DND-41 (cell line): ENCODE measurements around the gene MALRD1.

ENCODE experiments used
- ATAC-seq: fragments of 200-7000 bp; cut with Tn5 transposase; 3 replicates; pipeline ENCODE4 v1.9.1; 2021; ENCODE audit warnings: low read depth; ENCODE audit not compliant: insufficient read depth
- DNase-seq: peaks from one replicate; pipeline ENCODE4 v3.0.0-alpha.2; 2020
- H2AFZ ChIP-seq: 2 replicates; pipeline ENCODE4 v1.6.0; 2012; ENCODE audit warnings: low read depth, low read length
- H3K27ac ChIP-seq: 2 replicates; pipeline ENCODE4 v1.5.1; 2012; ENCODE audit warnings: low read length, inconsistent platforms
- H3K27me3 ChIP-seq: fragments of 200-600 bp; sonication (generic); 2 replicates; pipeline ENCODE4 v1.6.0; 2012; ENCODE audit warnings: low read length, mild to moderate bottlenecking, inconsistent platforms; ENCODE audit not compliant: insufficient read depth, poor library complexity
- H3K36me3 ChIP-seq: 2 replicates; pipeline ENCODE4 v1.5.1; 2012; ENCODE audit warnings: low read length, inconsistent platforms; ENCODE audit not compliant: insufficient read depth
- H3K4me1 ChIP-seq: 2 replicates; pipeline ENCODE4 v1.5.1; 2012; ENCODE audit warnings: mild to moderate bottlenecking, low read length; ENCODE audit not compliant: insufficient read depth
- H3K4me2 ChIP-seq: 2 replicates; pipeline ENCODE4 v1.6.0; 2012; ENCODE audit warnings: mild to moderate bottlenecking, moderate library complexity, low read length, inconsistent platforms; ENCODE audit not compliant: insufficient read depth
- H3K4me3 ChIP-seq, 2 experiments: fragments of 200-600 bp in 1 of 2; shearing (Covaris generic) in 1 of 2; 2 replicates each; pipeline ENCODE4 v1.5.1; 2012 to 2016; ENCODE audit warnings: inconsistent platforms in 2 of 2, low read length in 2 of 2, mild to moderate bottlenecking in 2 of 2, low read depth in 1 of 2, moderate library complexity in 1 of 2
- H3K79me2 ChIP-seq: 2 replicates; pipeline ENCODE4 v1.6.0; 2012; ENCODE audit warnings: low read length, inconsistent platforms; ENCODE audit not compliant: insufficient read depth
- H3K9ac ChIP-seq: 2 replicates; pipeline ENCODE4 v1.6.0; 2012; ENCODE audit warnings: low read depth, mild to moderate bottlenecking, inconsistent platforms, low read length, moderate library complexity
- H3K9me3 ChIP-seq: 2 replicates; pipeline ENCODE4 v1.5.1; 2012; ENCODE audit warnings: low read length, moderate library complexity, mild to moderate bottlenecking, inconsistent platforms; ENCODE audit not compliant: insufficient read depth, severe bottlenecking
- H4K20me1 ChIP-seq: 2 replicates; pipeline ENCODE4 v1.6.0; 2012; ENCODE audit warnings: low read length; ENCODE audit not compliant: insufficient read depth
- EZH2 ChIP-seq: IDR thresholded peaks from 3 replicates; pipeline ENCODE4 v1.6.1; 2012; ENCODE audit warnings: borderline replicate concordance, low read depth, mild to moderate bottlenecking, moderate library complexity, low read length, inconsistent platforms; ENCODE audit not compliant: severe bottlenecking
- TF ChIP-seq, protein P1 (sequence below): IDR thresholded peaks from 2 replicates; pipeline ENCODE4 v1.5.1; 2012; ENCODE audit warnings: borderline replicate concordance, low read length, moderate library complexity, mild to moderate bottlenecking; ENCODE audit not compliant: poor library complexity, severe bottlenecking; ENCODE audit errors: extremely low read depth

Gene MALRD1

DNA sequence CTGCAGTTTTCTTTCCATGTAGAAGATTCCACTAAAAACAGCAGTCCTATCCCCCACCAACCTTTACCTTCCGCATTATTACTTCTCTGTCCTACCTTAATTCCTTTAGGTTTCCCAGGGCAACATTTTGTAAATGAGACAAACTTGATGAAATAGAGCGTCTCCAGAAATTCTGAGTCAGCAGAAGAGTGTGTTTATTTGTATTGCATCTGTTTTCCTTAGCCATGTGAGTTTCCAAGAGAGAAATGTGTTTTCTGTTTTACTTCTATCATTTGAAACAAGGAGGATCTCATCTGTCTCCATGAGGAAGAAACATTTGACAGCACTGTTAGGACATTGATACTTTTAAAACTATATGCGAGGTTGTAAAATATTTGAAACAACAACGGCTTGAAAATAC lies 523.5 kb downstream of the MALRD1 start:
- Histone ChIP-seq H3K4me2 (no peak overlapping the region), H3K9me3 (no peaks in the 10 kb centered on the region), H3K27ac (no peak overlapping the region), H2AFZ (no peak overlapping the region), H4K20me1 (no peaks in the 10 kb centered on the region), H3K9ac (no peak overlapping the region), H3K27me3 (no peaks in the 10 kb centered on the region), H3K4me1 (no peaks in the 10 kb centered on the region), H3K4me3 (no peak overlapping the region), H3K36me3 (no peaks in the 10 kb centered on the region), H3K79me2 (no peaks in the 10 kb centered on the region)
- ATAC-seq: no peak
- no peak for DNase-seq
- TF ChIP-seq, protein P1, sequence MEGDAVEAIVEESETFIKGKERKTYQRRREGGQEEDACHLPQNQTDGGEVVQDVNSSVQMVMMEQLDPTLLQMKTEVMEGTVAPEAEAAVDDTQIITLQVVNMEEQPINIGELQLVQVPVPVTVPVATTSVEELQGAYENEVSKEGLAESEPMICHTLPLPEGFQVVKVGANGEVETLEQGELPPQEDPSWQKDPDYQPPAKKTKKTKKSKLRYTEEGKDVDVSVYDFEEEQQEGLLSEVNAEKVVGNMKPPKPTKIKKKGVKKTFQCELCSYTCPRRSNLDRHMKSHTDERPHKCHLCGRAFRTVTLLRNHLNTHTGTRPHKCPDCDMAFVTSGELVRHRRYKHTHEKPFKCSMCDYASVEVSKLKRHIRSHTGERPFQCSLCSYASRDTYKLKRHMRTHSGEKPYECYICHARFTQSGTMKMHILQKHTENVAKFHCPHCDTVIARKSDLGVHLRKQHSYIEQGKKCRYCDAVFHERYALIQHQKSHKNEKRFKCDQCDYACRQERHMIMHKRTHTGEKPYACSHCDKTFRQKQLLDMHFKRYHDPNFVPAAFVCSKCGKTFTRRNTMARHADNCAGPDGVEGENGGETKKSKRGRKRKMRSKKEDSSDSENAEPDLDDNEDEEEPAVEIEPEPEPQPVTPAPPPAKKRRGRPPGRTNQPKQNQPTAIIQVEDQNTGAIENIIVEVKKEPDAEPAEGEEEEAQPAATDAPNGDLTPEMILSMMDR: no peak
- TF ChIP-seq EZH2: no peak

DNA sequence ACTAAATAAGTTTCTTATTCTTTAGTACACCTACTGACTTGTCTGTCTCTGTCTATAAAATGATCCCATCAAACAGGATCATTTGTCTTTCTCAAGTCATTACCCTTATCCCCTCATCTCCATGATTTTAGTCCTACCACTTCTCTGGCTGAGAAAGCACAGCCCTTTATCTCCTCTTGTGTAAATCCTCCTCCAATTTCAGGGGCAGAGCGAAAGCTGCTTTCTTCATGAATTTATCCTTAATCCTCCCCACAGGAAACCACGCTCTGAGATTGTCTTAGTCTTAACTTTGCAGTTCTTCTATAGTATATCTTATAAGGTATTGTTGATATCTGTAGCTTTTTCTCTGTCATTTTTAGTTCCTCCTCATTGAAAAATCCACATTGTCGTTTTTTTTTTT lies 528.0 kb downstream of the MALRD1 start:
- Histone ChIP-seq H3K27ac (no peak overlapping the region), H2AFZ (no peak overlapping the region), H3K9me3 (no peaks in the 10 kb centered on the region), H3K4me3 (no peak overlapping the region), H3K79me2 (no peaks in the 10 kb centered on the region), H3K9ac (no peak overlapping the region), H3K36me3 (no peaks in the 10 kb centered on the region), H3K4me2 (no peak overlapping the region), H4K20me1 (no peaks in the 10 kb centered on the region), H3K4me1 (no peaks in the 10 kb centered on the region), H3K27me3 (no peaks in the 10 kb centered on the region)
- ATAC-seq (no peak), DNase-seq (no peak)
- TF ChIP-seq, protein P1: no peak
- TF ChIP-seq EZH2: no peak

DNA sequence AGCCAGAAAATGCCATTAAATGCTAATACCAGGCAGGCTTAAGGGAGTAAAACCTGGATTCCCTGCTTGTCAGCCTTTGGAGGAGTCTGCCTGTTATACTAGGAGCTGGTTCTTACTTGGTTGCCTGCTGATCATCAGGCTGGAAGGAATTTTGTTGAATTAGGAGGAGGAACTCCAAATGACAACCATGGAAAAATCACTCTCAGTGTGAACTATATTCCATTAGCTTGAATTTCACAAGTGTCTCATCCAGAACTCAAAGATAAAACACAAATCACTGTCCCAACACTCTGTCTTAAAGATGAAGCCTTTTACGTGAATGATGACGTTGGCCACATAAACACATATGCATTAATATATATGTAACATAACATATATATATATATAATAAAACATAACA lies 528.8 kb downstream of the MALRD1 start:
- Histone ChIP-seq H3K27me3 (no peaks in the 10 kb centered on the region), H3K36me3 (no peaks in the 10 kb centered on the region), H3K4me3 (no peak overlapping the region), H3K9ac (no peak overlapping the region), H3K4me2 (no peak overlapping the region), H3K79me2 (no peaks in the 10 kb centered on the region), H2AFZ (no peak overlapping the region), H3K9me3 (no peaks in the 10 kb centered on the region), H3K4me1 (no peaks in the 10 kb centered on the region), H3K27ac (no peak overlapping the region), H4K20me1 (no peaks in the 10 kb centered on the region)
- TF ChIP-seq EZH2: no peak
- ATAC-seq (no peak), DNase-seq (no peak)

DNA sequence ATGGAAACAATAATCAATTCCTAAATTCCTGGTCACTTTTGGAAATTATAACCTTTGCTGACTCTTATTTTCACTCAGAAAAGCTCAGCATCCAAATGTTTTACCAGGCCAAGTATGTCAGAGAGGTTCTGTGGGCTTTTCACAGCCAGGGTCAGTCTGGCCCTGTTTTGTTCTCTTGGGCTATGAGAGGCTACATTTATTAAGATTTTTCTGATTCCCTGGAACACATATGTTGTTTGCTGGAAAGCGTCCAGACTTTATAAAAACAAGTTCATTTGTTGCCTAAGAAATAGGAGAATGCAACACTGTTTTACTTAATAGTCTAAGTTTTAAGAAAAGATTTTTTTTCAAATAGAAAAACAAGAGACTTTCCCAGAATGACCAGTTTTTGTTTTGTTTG lies 529.2 kb downstream of the MALRD1 start:
- no peaks in the 10 kb centered on the region for H3K36me3 ChIP-seq
- H3K4me2 ChIP-seq: no peak overlapping the region
- DNase-seq: no peak
- no peak overlapping the region for H2AFZ ChIP-seq
- H3K9me3 ChIP-seq: no peaks in the 10 kb centered on the region
- no peak overlapping the region for H3K4me3 ChIP-seq
- no peaks in the 10 kb centered on the region for H3K79me2 ChIP-seq
- no peaks in the 10 kb centered on the region for H3K4me1 ChIP-seq
- no peak overlapping the region for H3K9ac ChIP-seq
- no peaks in the 10 kb centered on the region for H4K20me1 ChIP-seq
- no peaks in the 10 kb centered on the region for H3K27me3 ChIP-seq
- ATAC-seq: no peak
- TF ChIP-seq, protein P1: no peak
- no peak for TF ChIP-seq EZH2
- H3K27ac ChIP-seq: no peak overlapping the region
